Peyer's patch (tissue), 4 donors: ENCODE results near the gene DCAKD. TPM values are rescaled to one million over a fixed set of nuclear protein-coding genes. Genes with fewer than 3 reads are reported as not detected.

Experiments used
- DNase-seq, 3 donors: peaks; one replicate each; pipeline ENCODE4 v3.0.0-alpha.2; 2017 to 2019
- H3K27ac ChIP-seq, 4 donors: fragments of 200-600 bp; sonication (generic); one replicate each; pipeline ENCODE4 v1.5.1; 2016 to 2019
- H3K27me3 ChIP-seq, 2 donors: fragments of 200-600 bp; sonication (generic); one replicate each; pipeline ENCODE4 v1.5.1; 2019
- H3K36me3 ChIP-seq, 3 donors: fragments of 200-600 bp; sonication (generic); one replicate each; pipeline ENCODE4 v1.5.1; 2016 to 2019
- H3K4me1 ChIP-seq, 4 donors: fragments of 200-600 bp; sonication (generic); one replicate each; pipeline ENCODE4 v1.5.1; 2016 to 2019
- H3K4me3 ChIP-seq, 4 donors: fragments of 200-600 bp; sonication (generic); 1 replicate in 3 of 4; 2 replicates in 1 of 4; pipeline ENCODE4 v1.5.1; 2016 to 2019; ENCODE audit warnings: mild to moderate bottlenecking in 1 of 4
- H3K9me3 ChIP-seq, 4 donors: fragments of 200-600 bp; sonication (generic); one replicate each; pipeline ENCODE4 v1.5.1; 2016 to 2019; ENCODE audit warnings: mild to moderate bottlenecking in 1 of 4
- POLR2A ChIP-seq, 2 donors: fragments of 450-650 bp; IDR thresholded peaks; one replicate each; pipeline ENCODE4 v1.5.1; 2017; ENCODE audit warnings: antibody characterized with exemption in 2 of 2, mild to moderate bottlenecking in 2 of 2, moderate library complexity in 2 of 2
- total RNA-seq, 4 donors: library from RNA; depleted of rRNA; stranded (reverse); fragments of >200 nt; gene quantifications; one replicate each; pipeline ENCODE4 v1.1.0, GENCODE V29; 2016
- TF ChIP-seq, protein P1 (sequence below), 6 experiments: fragments of 450-650 bp in 4 of 6; fragments of 200-600 bp in 2 of 6; sonication (generic) in 1 of 6; IDR thresholded peaks; one replicate each; pipeline ENCODE4 v1.5.1; 2017 to 2019; ENCODE audit warnings: antibody characterized with exemption in 6 of 6, mild to moderate bottlenecking in 3 of 6, moderate library complexity in 1 of 6

DCAKD gene
- total RNA-seq, 4 donors from 2014 or later: 12.6 to 78.4 (median 23.2) TPM

DNA sequence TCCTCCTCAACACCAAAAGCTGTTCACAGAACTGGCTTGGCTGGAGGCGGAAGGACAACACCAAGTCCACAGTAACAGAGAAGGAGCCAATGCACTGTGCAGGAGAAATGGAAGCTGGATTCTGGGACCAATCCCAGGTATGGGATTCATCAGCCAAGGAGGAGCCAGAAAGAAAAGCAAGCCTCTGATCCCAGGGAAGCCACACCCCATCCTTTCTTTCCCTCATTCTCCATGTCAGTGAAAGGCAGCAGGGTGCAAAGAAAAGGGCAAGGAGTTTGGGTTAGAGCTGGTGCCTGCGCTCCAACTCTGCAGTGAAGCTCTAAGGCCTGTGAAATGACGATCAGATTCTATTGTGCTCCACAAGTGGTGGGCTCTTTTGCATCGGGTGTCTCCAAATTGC, 11.0 kb downstream of the DCAKD start:
- DNase-seq: no peak
- Histone ChIP-seq H3K36me3 (no peaks in the 10 kb centered on the region), H3K27me3 (no peaks in the 10 kb centered on the region), H3K4me3 (no peak overlapping the region), H3K4me1 (peaks cover 0 to 17% (median 0%) of the 10 kb centered on the region in 4 donors), H3K9me3 (no peaks in the 10 kb centered on the region), H3K27ac (no peak overlapping the region)
- no peak for TF ChIP-seq POLR2A (IDR thresholded peaks at IDR 0.05)
- TF ChIP-seq, protein P1, sequence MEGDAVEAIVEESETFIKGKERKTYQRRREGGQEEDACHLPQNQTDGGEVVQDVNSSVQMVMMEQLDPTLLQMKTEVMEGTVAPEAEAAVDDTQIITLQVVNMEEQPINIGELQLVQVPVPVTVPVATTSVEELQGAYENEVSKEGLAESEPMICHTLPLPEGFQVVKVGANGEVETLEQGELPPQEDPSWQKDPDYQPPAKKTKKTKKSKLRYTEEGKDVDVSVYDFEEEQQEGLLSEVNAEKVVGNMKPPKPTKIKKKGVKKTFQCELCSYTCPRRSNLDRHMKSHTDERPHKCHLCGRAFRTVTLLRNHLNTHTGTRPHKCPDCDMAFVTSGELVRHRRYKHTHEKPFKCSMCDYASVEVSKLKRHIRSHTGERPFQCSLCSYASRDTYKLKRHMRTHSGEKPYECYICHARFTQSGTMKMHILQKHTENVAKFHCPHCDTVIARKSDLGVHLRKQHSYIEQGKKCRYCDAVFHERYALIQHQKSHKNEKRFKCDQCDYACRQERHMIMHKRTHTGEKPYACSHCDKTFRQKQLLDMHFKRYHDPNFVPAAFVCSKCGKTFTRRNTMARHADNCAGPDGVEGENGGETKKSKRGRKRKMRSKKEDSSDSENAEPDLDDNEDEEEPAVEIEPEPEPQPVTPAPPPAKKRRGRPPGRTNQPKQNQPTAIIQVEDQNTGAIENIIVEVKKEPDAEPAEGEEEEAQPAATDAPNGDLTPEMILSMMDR (IDR thresholded peaks at IDR 0.05): no peak

DNA sequence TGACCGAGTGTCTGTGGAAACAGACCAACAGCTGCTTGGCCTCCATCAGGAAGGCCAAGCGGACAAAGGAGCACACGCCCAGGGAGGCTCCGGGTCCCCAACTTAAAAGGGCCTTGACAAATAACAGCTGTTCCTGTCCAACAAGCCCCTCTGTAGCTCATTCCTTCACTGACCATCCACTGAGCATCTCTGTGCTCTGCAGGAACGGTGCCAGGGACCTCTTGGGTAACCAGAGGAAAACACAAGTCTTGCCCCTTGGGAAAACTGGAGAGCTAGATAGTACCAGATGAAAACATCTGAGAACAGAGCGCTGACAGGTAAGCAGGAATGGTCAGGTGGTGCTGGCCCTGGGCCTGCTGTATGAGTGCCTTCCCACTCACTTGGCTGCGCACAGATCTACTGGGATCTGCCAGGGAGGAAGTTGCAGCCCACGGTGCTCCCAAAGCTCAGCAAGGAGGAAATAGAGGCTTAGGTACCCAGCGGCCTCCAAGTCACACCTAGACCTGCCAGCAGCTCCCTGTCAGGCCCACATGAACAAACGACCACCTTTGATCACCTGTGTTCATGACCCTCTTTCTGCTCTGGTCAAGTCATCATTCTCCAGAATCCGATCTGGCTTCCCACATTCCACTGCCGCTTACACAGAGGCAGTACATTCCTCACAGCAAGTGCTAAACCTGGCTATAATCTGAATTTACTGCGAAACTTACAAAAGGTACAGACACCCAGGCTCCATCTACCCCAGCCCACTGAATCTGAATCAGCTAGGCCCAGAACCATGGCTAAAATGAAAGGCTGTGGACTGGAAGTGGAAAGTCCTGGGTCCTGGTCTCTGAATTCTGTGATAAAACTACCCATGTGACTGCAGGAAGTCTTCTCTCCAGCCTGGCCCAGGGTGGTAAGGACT, 12.5 kb downstream of the DCAKD start:
- no peak for TF ChIP-seq POLR2A (IDR thresholded peaks at IDR 0.05)
- TF ChIP-seq, protein P1 (IDR thresholded peaks at IDR 0.05): no peak
- no peaks in the 10 kb centered on the region for H3K27me3 ChIP-seq
- DNase-seq: no peak
- no peak overlapping the region for H3K4me3 ChIP-seq
- peaks cover 0 to 17% (median 0%) of the 10 kb centered on the region in 4 donors for H3K4me1 ChIP-seq
- H3K36me3 ChIP-seq: peaks cover 0 to 3% (median 0%) of the 10 kb centered on the region in 3 donors
- no peaks in the 10 kb centered on the region for H3K9me3 ChIP-seq
- peak overlapping the region in 1 of 4 donors; percentile 30 for H3K27ac ChIP-seq

DNA sequence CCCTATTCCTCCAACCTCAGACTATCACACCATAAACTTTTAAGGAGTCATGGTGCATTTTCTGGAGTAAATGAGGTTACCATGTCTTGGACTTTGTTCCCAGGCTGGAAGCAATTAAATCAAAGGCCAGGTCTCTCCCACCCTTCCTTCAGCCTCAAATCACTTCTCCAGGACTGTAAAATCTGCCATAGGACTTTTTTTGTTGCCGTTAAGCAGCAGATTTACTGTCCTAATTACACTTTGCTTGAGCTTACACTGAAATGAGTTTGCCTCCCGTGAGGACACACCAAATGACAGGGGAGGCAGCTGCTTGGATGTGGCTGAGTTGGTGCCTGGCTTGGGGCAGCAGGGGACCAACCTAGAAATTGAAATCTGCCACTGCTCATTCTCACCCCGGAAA, 14.7 kb downstream of the DCAKD start:
- TF ChIP-seq, protein P1 (IDR thresholded peaks at IDR 0.05): no peak
- TF ChIP-seq POLR2A (IDR thresholded peaks at IDR 0.05): no peak
- Histone ChIP-seq H3K27ac (no peak overlapping the region), H3K27me3 (no peaks in the 10 kb centered on the region), H3K4me3 (no peak overlapping the region), H3K9me3 (no peaks in the 10 kb centered on the region), H3K4me1 (peaks cover 0 to 12% (median 0%) of the 10 kb centered on the region in 4 donors), H3K36me3 (peaks cover 0 to 22% (median 0%) of the 10 kb centered on the region in 3 donors)
- no peak for DNase-seq

DNA sequence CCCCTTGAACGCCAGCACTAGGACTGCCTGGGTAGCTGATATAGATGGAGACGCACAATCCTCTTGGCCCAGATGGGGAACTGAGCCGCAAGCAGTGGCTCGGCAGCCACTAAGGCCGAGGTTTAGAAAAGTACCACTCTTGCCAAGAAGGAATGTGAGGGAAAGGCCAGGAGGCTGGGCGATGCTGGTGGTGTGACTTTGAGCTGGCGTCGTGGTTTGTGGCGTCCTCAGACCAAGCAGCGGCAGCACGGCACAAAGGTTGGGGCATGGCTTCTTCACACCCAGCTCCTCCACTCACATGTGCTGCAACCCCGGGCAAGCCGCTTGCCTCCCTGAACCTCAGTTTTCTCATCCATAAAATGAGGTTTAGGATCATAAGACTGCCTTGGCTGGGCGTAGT, 15.6 kb downstream of the DCAKD start:
- Histone ChIP-seq H3K27ac (no peak overlapping the region), H3K4me3 (no peak overlapping the region), H3K36me3 (peaks cover 0 to 30% (median 0%) of the 10 kb centered on the region in 3 donors), H3K27me3 (no peaks in the 10 kb centered on the region), H3K9me3 (no peaks in the 10 kb centered on the region), H3K4me1 (peaks cover 0 to 12% (median 0%) of the 10 kb centered on the region in 4 donors)
- no peak for TF ChIP-seq POLR2A (IDR thresholded peaks at IDR 0.05)
- TF ChIP-seq, protein P1 (IDR thresholded peaks at IDR 0.05): no peak
- DNase-seq: no peak

DNA sequence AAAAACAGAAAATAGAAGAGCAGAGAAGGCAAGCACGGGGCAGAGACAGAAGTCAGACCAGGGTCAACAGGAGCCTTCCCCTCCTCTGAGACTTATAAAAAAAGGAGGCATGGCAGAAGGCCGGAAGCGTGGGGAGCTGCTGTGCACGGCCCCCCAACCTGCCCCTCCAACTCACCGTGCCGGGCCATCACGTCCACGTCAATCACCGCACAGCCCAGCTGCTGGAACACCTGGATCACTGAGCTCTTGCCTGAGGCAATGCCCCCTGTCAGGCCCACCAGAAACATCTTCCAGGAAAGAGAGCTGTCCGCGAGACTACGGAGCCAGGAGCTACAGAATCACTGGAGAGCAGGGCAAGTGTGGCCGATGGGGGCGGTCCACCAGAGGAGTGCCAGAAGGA, 16.8 kb downstream of the DCAKD start:
- peaks cover 0 to 12% (median 0%) of the 10 kb centered on the region in 4 donors for H3K4me1 ChIP-seq
- no peak overlapping the region for H3K4me3 ChIP-seq
- no peak overlapping the region for H3K27ac ChIP-seq
- TF ChIP-seq, protein P1 (IDR thresholded peaks at IDR 0.05): no peak
- TF ChIP-seq POLR2A (IDR thresholded peaks at IDR 0.05): no peak
- H3K9me3 ChIP-seq: no peaks in the 10 kb centered on the region
- peaks cover 0 to 41% (median 0%) of the 10 kb centered on the region in 3 donors for H3K36me3 ChIP-seq
- no peak for DNase-seq
- no peaks in the 10 kb centered on the region for H3K27me3 ChIP-seq
